Astrocyte of the cerebellum (primary cell): ENCODE measurements around the gene RBFOX1.

Source experiments
- DNase-seq: peaks from one replicate; pipeline ENCODE4 v3.0.0-alpha.2; 2011; ENCODE audit warnings: low read depth
- H3K4me3 ChIP-seq: 2 replicates; pipeline ENCODE4 v1.5.1; 2011; ENCODE audit warnings: mild to moderate bottlenecking, low read depth, low read length, moderate library complexity
- in situ Hi-C: cut with HindIII; loops from 2 replicates; pipeline ENCODE4 v1.10.0; 2017; ENCODE audit warnings: low sequenced_read_pairs
- TF ChIP-seq, protein P1 (sequence below): IDR thresholded peaks from 2 replicates; pipeline ENCODE4 v1.5.1; 2012; ENCODE audit warnings: low read length, low read depth, moderate library complexity, mild to moderate bottlenecking; ENCODE audit errors: missing control alignments

RBFOX1 gene

DNA sequence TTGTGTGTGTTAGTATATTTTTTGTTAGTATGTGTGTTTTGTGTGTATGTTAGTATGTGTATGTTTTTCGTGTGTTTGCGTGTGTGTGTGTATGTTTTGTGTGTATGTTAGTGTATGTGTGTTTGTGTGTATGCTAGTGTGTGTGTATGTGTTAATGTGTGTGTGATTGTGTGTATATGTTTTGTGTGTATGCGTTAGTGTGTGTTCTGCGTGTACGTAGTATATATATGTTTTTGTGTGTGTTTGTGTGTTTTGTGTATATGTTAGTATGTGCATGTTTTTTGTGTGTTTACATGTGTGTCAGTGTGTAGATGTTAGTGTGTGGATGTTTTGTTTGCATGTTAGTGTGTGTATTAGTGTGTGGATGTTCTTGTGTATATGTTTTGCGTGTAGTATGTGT, 29.6 kb downstream of the RBFOX1 start:
- in situ Hi-C loops: no loop called here
- H3K4me3 ChIP-seq: no peak overlapping the region

GRCh38 chr16:7363422-7364417, 31.1 kb downstream of the RBFOX1 start:
- TF ChIP-seq, protein P1, sequence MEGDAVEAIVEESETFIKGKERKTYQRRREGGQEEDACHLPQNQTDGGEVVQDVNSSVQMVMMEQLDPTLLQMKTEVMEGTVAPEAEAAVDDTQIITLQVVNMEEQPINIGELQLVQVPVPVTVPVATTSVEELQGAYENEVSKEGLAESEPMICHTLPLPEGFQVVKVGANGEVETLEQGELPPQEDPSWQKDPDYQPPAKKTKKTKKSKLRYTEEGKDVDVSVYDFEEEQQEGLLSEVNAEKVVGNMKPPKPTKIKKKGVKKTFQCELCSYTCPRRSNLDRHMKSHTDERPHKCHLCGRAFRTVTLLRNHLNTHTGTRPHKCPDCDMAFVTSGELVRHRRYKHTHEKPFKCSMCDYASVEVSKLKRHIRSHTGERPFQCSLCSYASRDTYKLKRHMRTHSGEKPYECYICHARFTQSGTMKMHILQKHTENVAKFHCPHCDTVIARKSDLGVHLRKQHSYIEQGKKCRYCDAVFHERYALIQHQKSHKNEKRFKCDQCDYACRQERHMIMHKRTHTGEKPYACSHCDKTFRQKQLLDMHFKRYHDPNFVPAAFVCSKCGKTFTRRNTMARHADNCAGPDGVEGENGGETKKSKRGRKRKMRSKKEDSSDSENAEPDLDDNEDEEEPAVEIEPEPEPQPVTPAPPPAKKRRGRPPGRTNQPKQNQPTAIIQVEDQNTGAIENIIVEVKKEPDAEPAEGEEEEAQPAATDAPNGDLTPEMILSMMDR: no peak
- no peak overlapping the region for H3K4me3 ChIP-seq
- in situ Hi-C loops: no loop called here
- no peak for DNase-seq

More for the DNA sequence above, 29.6 kb downstream of the RBFOX1 start:
- no peak for DNase-seq
- TF ChIP-seq, protein P1: no peak

DNA sequence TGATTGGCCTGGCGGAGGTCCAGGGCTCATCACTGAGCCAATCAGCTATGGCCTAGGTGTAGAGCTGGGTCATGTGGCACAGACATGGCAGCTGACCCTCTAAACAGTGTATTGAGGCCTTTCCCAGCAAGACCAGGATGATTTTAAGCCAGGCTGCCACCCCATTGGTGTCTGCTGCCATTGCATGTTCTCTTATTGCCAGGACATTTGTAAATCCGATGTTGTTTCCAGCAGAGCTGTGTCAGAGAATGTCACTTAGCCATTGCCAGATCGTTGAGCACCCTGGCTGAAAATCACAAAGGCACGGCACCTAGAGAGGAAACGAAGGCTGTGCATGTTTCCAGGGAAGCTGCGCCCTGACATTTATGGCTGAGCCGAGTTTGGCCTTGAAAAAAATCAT, 33.4 kb downstream of the RBFOX1 start:
- no peak overlapping the region for H3K4me3 ChIP-seq
- in situ Hi-C loops: no loop called here
- TF ChIP-seq, protein P1: no peak
- DNase-seq: no peak

GRCh38 chr16:7366993-7367880, 34.6 kb downstream of the RBFOX1 start:
- in situ Hi-C loops: no loop called here
- no peak for DNase-seq
- H3K4me3 ChIP-seq: no peak overlapping the region
- TF ChIP-seq, protein P1: no peak

GRCh38 chr16:7369204-7369603, 36.6 kb downstream of the RBFOX1 start:
- in situ Hi-C loops: no loop called here
- TF ChIP-seq, protein P1: no peak
- DNase-seq: no peak
- H3K4me3 ChIP-seq: no peak overlapping the region

- TF ChIP-seq, protein P1: no peak
- DNase-seq: no peak
- in situ Hi-C loops: no loop called here
- no peak overlapping the region for H3K4me3 ChIP-seq
Observed at GRCh38 chr16:7372095-7372494, 39.5 kb downstream of the RBFOX1 start.
